Neural cell (in vitro differentiated cells): ENCODE results near the gene HOXA2. TPM values are rescaled to one million over a fixed set of nuclear protein-coding genes. Genes with fewer than 3 reads are reported as not detected.
A peak's percentile ranks its signal among the peaks of the same experiment; 100 is the strongest.

ENCODE experiments used
- H2AFZ ChIP-seq: fragments of 200-600, 300-800 bp; sonication (generic), shearing (Covaris generic); 2 replicates; pipeline ENCODE4 v1.6.0; 2014; ENCODE audit warnings: low read depth, mild to moderate bottlenecking, antibody characterized with exemption, low read length, moderate library complexity
- H3F3A ChIP-seq: fragments of 200-600 bp; shearing (Covaris generic); 2 replicates; pipeline ENCODE4 v1.6.1; 2016; ENCODE audit warnings: mild to moderate bottlenecking, moderate library complexity, mixed read lengths, antibody characterized with exemption, low read length; ENCODE audit not compliant: insufficient read depth, poor library complexity, severe bottlenecking
- H3K27ac ChIP-seq: fragments of 200-600, 300-800 bp; sonication (generic), shearing (Covaris generic); 2 replicates; pipeline ENCODE4 v1.5.1; 2014; ENCODE audit warnings: mild to moderate bottlenecking, low read length, moderate library complexity
- H3K27me3 ChIP-seq: fragments of 300-800, 200-600 bp; sonication (generic), shearing (Covaris generic); 2 replicates; pipeline ENCODE4 v1.6.0; 2014; ENCODE audit warnings: mild to moderate bottlenecking, low read depth, low read length, moderate library complexity; ENCODE audit not compliant: insufficient read depth
- H3K36me3 ChIP-seq: fragments of 300-800, 200-600 bp; sonication (generic), shearing (Covaris generic); 2 replicates; pipeline ENCODE4 v1.5.1; 2014; ENCODE audit warnings: mild to moderate bottlenecking, antibody characterized with exemption, low read length, moderate library complexity; ENCODE audit not compliant: insufficient read depth
- H3K4me2 ChIP-seq: fragments of 300-800, 200-600 bp; sonication (generic), shearing (Covaris generic); 2 replicates; pipeline ENCODE4 v1.6.0; 2014; ENCODE audit warnings: mild to moderate bottlenecking, low read length
- H3K4me3 ChIP-seq: fragments of 300-800, 200-600 bp; sonication (generic), shearing (Covaris generic); 2 replicates; pipeline ENCODE4 v1.5.1; 2014; ENCODE audit warnings: mild to moderate bottlenecking, low read length, moderate library complexity
- H3K79me2 ChIP-seq: fragments of 200-600 bp; shearing (Covaris generic); replicated peaks from 2 replicates; pipeline ENCODE4 v1.6.0; 2014; ENCODE audit warnings: mild to moderate bottlenecking, low read length, moderate library complexity; ENCODE audit not compliant: insufficient read depth
- H3K9ac ChIP-seq: fragments of 300-800, 200-600 bp; sonication (generic), shearing (Covaris generic); 2 replicates; pipeline ENCODE4 v1.6.1; 2016; ENCODE audit warnings: mild to moderate bottlenecking, low read length, mixed read lengths
- H3K9me2 ChIP-seq: fragments of 200-600 bp; shearing (Covaris generic); 2 replicates; pipeline ENCODE4 v1.6.1; 2016; ENCODE audit warnings: mild to moderate bottlenecking, low read length, mixed read lengths; ENCODE audit not compliant: insufficient read depth
- H3K9me3 ChIP-seq: fragments of 200-600, 300-800 bp; sonication (generic), shearing (Covaris generic); 2 replicates; pipeline ENCODE4 v1.6.1; 2016; ENCODE audit warnings: mild to moderate bottlenecking, mixed run types, low read length, moderate library complexity, mixed read lengths
- H4K20me1 ChIP-seq: fragments of 200-600 bp; shearing (Covaris generic); 2 replicates; pipeline ENCODE4 v1.6.1; 2016; ENCODE audit warnings: mild to moderate bottlenecking, mixed run types; ENCODE audit not compliant: insufficient read depth
- CTCF ChIP-seq: fragments of 450-650 bp; IDR thresholded peaks from 2 replicates; pipeline ENCODE4 v1.5.1; 2014; ENCODE audit warnings: antibody characterized with exemption, mild to moderate bottlenecking, moderate library complexity; ENCODE audit not compliant: poor library complexity, severe bottlenecking
- EZH2 ChIP-seq: fragments of 200-600, 300-800 bp; shearing (Covaris generic), sonication (generic); IDR thresholded peaks from 2 replicates; pipeline ENCODE4 v1.6.1; 2014; ENCODE audit warnings: antibody characterized with exemption, low read length, borderline replicate concordance, mild to moderate bottlenecking; ENCODE audit not compliant: insufficient read depth, poor library complexity, severe bottlenecking
- MXI1 ChIP-seq: fragments of 450-650 bp; conservative IDR thresholded peaks from 2 replicates; pipeline ENCODE4 v1.6.1; 2014; ENCODE audit warnings: antibody characterized with exemption, mild to moderate bottlenecking; ENCODE audit not compliant: poor library complexity, severe bottlenecking
- POLR2AphosphoS5 ChIP-seq: IDR thresholded peaks from 2 replicates; pipeline ENCODE4 v1.6.1; 2012
- RAD21 ChIP-seq: fragments of 450-650 bp; conservative IDR thresholded peaks from 2 replicates; pipeline ENCODE4 v1.6.1; 2014; ENCODE audit warnings: antibody characterized with exemption, mild to moderate bottlenecking, moderate library complexity
- REST ChIP-seq: IDR thresholded peaks from 2 replicates; pipeline ENCODE4 v1.6.1; 2012; ENCODE audit warnings: borderline replicate concordance
- TAF1 ChIP-seq: IDR thresholded peaks from 2 replicates; pipeline ENCODE4 v1.6.1; 2012; ENCODE audit warnings: low read depth
- polyA plus RNA-seq: library from polyadenylated mRNA; depleted of rRNA; stranded (reverse); fragments of >200 nt; gene quantifications from 2 replicates; pipeline ENCODE4 v1.2.3, GENCODE V29; 2014

HOXA2 gene
- polyA plus RNA-seq, 1 donor from 2014 or later, result not detected

GRCh38 chr7:27115221-27116026, 12.9 kb upstream of the HOXA2 start:
- Histone ChIP-seq H3K36me3 (no peaks in the 10 kb centered on the region), H4K20me1 (no peaks in the 10 kb centered on the region), H3K9me3 (no peaks in the 10 kb centered on the region), H3K9ac (no peak overlapping the region), H3F3A (no peaks in the 10 kb centered on the region), H3K4me2 (no peak overlapping the region), H3K9me2 (no peaks in the 10 kb centered on the region), H3K27ac (no peak overlapping the region), H3K27me3 (peaks cover 96% of the 10 kb centered on the region), H2AFZ (no peak overlapping the region), H3K4me3 (no peak overlapping the region), H3K79me2 (no peaks in the 10 kb centered on the region)
- TF ChIP-seq EZH2, result peak; percentile 51
- TF ChIP-seq MXI1, result no peak
- no peak for TF ChIP-seq POLR2AphosphoS5

- Histone ChIP-seq H3K9me2 (no peaks in the 10 kb centered on the region), H4K20me1 (no peaks in the 10 kb centered on the region), H3K36me3 (no peaks in the 10 kb centered on the region), H3K9me3 (no peaks in the 10 kb centered on the region), H3K27me3 (peaks cover 96% of the 10 kb centered on the region), H3K4me3 (no peak overlapping the region), H3K4me2 (no peak overlapping the region), H3K9ac (no peak overlapping the region), H3K79me2 (no peaks in the 10 kb centered on the region), H3F3A (no peaks in the 10 kb centered on the region), H3K27ac (no peak overlapping the region), H2AFZ (no peak overlapping the region)
- TF ChIP-seq TAF1 (no peak), EZH2 (no peak), REST (no peak)
Measured at GRCh38 chr7:27114881-27115220, 12.4 kb upstream of the HOXA2 start.

- H3K9ac ChIP-seq, result no peak overlapping the region
- peaks cover 96% of the 10 kb centered on the region for H3K27me3 ChIP-seq
Measured at GRCh38 chr7:27113991-27114769, 11.7 kb upstream of the HOXA2 start.

More at GRCh38 chr7:27113991-27114769, 11.7 kb upstream of the HOXA2 start:
- no peaks in the 10 kb centered on the region for H3F3A ChIP-seq
- no peaks in the 10 kb centered on the region for H3K9me2 ChIP-seq
- no peaks in the 10 kb centered on the region for H3K79me2 ChIP-seq
- H3K4me2 ChIP-seq, result no peak overlapping the region
- no peak overlapping the region for H3K27ac ChIP-seq
- no peaks in the 10 kb centered on the region for H3K36me3 ChIP-seq
- no peak overlapping the region for H3K4me3 ChIP-seq
- TF ChIP-seq REST (no peak), EZH2 (peak; percentile 34), POLR2AphosphoS5 (no peak), CTCF (no peak), RAD21 (no peak)
- H4K20me1 ChIP-seq, result no peaks in the 10 kb centered on the region
- no peaks in the 10 kb centered on the region for H3K9me3 ChIP-seq
- no peak overlapping the region for H2AFZ ChIP-seq
